BLaER1 (cell line): ENCODE results near the gene EHD4.

ENCODE experiments used
- H3K27ac ChIP-seq: shearing (Covaris generic); formaldehyde crosslinking; 2 replicates; pipeline ENCODE4 v1.8.1; 2022
- H3K27me3 ChIP-seq: shearing (Covaris generic); formaldehyde crosslinking; 2 replicates; pipeline ENCODE4 v1.8.1; 2022
- H3K36me3 ChIP-seq: shearing (Covaris generic); formaldehyde crosslinking; 2 replicates; pipeline ENCODE4 v1.8.1; 2022
- H3K4me1 ChIP-seq: shearing (Covaris generic); formaldehyde crosslinking; 2 replicates; pipeline ENCODE4 v1.8.1; 2022
- H3K4me2 ChIP-seq: shearing (Covaris generic); formaldehyde crosslinking; 2 replicates; pipeline ENCODE4 v1.8.1; 2022
- H3K4me3 ChIP-seq: shearing (Covaris generic); formaldehyde crosslinking; 2 replicates; pipeline ENCODE4 v1.8.1; 2022
- H3K9ac ChIP-seq: shearing (Covaris generic); formaldehyde crosslinking; 2 replicates; pipeline ENCODE4 v1.8.1; 2022
- H3K9me3 ChIP-seq: shearing (Covaris generic); formaldehyde crosslinking; 2 replicates; pipeline ENCODE4 v1.8.1; 2022
- H4K20me1 ChIP-seq: shearing (Covaris generic); formaldehyde crosslinking; 2 replicates; pipeline ENCODE4 v1.8.1; 2022
- Cebpa-rat ChIP-seq: shearing (Covaris generic); IDR thresholded peaks from 2 replicates; pipeline ENCODE4 v1.8.1; 2022

The EHD4 gene

DNA sequence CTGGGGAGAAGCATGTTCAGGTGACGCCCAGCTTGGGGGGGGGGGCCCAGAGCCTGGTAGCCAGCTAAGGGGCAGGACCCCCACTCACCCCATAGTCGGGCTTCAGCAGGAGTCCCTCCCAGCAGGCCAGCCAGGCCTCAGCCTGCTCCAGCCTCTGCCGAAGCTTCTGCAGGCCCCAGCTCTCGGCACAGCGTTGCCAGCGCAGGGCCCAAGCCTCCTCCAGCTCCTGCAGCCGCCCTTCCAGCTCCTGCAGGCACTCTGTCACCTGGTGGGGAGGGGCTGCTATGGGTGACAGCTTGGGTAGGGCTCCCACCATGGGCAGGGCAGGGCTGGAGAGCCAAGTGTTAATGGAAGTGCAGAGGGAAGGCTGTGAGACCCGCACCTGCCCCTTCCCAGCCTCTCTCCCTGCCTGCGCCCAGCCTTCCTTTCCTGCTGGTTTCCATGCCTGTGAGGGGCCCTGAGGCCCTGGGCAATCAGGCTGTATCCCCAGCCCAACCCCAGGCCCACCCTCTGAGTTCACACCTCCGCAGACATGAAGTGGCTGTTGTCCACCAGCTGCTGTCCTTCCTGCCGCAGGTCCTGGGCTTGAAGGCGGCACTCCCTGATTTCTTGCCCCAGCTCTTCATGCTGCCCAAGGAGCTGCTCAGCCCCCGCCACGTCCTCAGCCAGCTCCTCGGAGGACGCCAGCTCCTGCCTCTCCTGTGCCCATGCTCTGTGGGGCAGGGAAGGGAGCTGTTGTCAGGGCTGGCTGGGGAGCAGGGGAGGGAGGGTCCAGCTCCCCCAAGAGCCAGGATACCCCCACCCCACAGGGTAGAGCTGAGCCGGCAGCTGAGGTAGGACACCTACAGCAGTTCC is 119.4 kb downstream of the EHD4 start:
- peaks cover 6% of the 10 kb centered on the region; the same call in 1 of the 2 replicates for H4K20me1 ChIP-seq
- peaks cover 35% of the 10 kb centered on the region for H3K4me1 ChIP-seq
- no peak overlapping the region for H3K27ac ChIP-seq
- no peak overlapping the region for H3K4me2 ChIP-seq
- no peaks in the 10 kb centered on the region for H3K9me3 ChIP-seq
- TF ChIP-seq Cebpa-rat = no peak
- H3K27me3 ChIP-seq = peaks cover 8% of the 10 kb centered on the region
- H3K4me3 ChIP-seq = no peak overlapping the region
- peaks cover 14% of the 10 kb centered on the region for H3K36me3 ChIP-seq
- no peak overlapping the region for H3K9ac ChIP-seq

- H3K27me3 ChIP-seq = peaks cover 8% of the 10 kb centered on the region
- H4K20me1 ChIP-seq = peaks cover 6% of the 10 kb centered on the region; the same call in 1 of the 2 replicates
- H3K9me3 ChIP-seq = no peaks in the 10 kb centered on the region
- H3K4me1 ChIP-seq = peaks cover 35% of the 10 kb centered on the region
- H3K9ac ChIP-seq = no peak overlapping the region
- H3K36me3 ChIP-seq = peaks cover 25% of the 10 kb centered on the region
- H3K27ac ChIP-seq = no peak overlapping the region
- H3K4me3 ChIP-seq = no peak overlapping the region
- TF ChIP-seq Cebpa-rat = no peak
- H3K4me2 ChIP-seq = no peak overlapping the region
These were observed 120.5 kb downstream of the EHD4 start for GRCh38 chr15:41851755-41852370.

- H3K9ac ChIP-seq = no peak overlapping the region
- TF ChIP-seq Cebpa-rat = no peak
- peak overlapping the region; percentile 63 for H3K4me2 ChIP-seq
- no peaks in the 10 kb centered on the region for H3K9me3 ChIP-seq
- H3K36me3 ChIP-seq = peaks cover 32% of the 10 kb centered on the region
- H3K27ac ChIP-seq = no peak overlapping the region
- peaks cover 8% of the 10 kb centered on the region for H3K27me3 ChIP-seq
- H3K4me3 ChIP-seq = no peak overlapping the region
- H4K20me1 ChIP-seq = peaks cover 6% of the 10 kb centered on the region; the same call in 1 of the 2 replicates
- H3K4me1 ChIP-seq = peaks cover 30% of the 10 kb centered on the region
These were observed 121.2 kb downstream of the EHD4 start for GRCh38 chr15:41851167-41851523.

DNA sequence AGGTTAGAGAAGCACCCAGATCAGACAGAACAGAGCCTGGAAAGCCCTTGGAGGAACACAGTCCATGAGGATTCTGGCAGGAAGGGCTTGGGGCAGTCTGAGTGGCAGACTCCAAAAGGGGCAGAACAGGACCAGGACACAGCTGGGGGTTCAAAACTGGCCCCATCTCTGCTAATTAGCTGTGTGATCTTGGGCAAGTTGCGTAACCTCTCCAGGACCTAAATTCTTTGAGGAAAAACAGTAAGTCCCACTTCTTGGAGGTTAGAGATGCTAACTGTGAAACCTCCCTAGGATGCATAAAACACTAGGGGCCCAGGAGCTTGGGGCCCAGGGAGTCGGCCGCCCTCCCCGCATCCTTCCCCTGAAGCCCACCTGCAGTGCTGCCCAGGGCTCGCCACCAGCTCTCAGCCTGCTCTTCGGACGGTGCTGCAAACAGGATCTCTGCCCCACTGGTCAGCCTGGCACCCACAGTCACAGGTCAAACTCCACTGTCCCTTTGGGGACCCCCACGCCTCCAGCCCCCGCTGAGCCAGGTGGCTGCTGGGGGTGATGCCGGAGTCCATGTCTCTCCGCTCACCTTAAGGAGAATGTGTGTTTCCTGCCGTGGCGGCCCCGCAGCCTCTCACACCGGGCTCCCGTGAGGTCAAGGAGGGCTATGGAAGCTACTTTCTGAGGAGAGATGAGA is 121.7 kb downstream of the EHD4 start:
- peaks cover 25% of the 10 kb centered on the region for H3K4me1 ChIP-seq
- peak overlapping the region; percentile 63 for H3K4me2 ChIP-seq
- H3K9me3 ChIP-seq = no peaks in the 10 kb centered on the region
- no peak overlapping the region for H3K4me3 ChIP-seq
- H3K27ac ChIP-seq = no peak overlapping the region
- H4K20me1 ChIP-seq = peaks cover 6% of the 10 kb centered on the region; the same call in 1 of the 2 replicates
- TF ChIP-seq Cebpa-rat = peak; percentile 85
- H3K36me3 ChIP-seq = peaks cover 37% of the 10 kb centered on the region
- no peak overlapping the region for H3K9ac ChIP-seq
- H3K27me3 ChIP-seq = peaks cover 8% of the 10 kb centered on the region

GRCh38 chr15:41849861-41850260 is 122.5 kb downstream of the EHD4 start:
- H3K4me2 ChIP-seq = peak overlapping the region; percentile 63; the same call in 1 of the 2 replicates
- H3K36me3 ChIP-seq = peaks cover 45% of the 10 kb centered on the region
- H3K9me3 ChIP-seq = no peaks in the 10 kb centered on the region
- H4K20me1 ChIP-seq = peaks cover 6% of the 10 kb centered on the region; the same call in 1 of the 2 replicates
- TF ChIP-seq Cebpa-rat = no peak
- no peak overlapping the region for H3K27ac ChIP-seq
- peaks cover 8% of the 10 kb centered on the region for H3K27me3 ChIP-seq
- H3K4me1 ChIP-seq = peaks cover 17% of the 10 kb centered on the region
- H3K9ac ChIP-seq = no peak overlapping the region
- no peak overlapping the region for H3K4me3 ChIP-seq

GRCh38 chr15:41849204-41849603 is 123.2 kb downstream of the EHD4 start:
- Histone ChIP-seq H3K4me2 (no peak overlapping the region), H3K27ac (no peak overlapping the region), H3K9ac (no peak overlapping the region), H3K4me1 (peaks cover 14% of the 10 kb centered on the region), H3K4me3 (no peak overlapping the region), H3K9me3 (no peaks in the 10 kb centered on the region), H3K27me3 (peaks cover 8% of the 10 kb centered on the region), H4K20me1 (peaks cover 6% of the 10 kb centered on the region; the same call in 1 of the 2 replicates), H3K36me3 (peaks cover 52% of the 10 kb centered on the region)
- no peak for TF ChIP-seq Cebpa-rat

DNA sequence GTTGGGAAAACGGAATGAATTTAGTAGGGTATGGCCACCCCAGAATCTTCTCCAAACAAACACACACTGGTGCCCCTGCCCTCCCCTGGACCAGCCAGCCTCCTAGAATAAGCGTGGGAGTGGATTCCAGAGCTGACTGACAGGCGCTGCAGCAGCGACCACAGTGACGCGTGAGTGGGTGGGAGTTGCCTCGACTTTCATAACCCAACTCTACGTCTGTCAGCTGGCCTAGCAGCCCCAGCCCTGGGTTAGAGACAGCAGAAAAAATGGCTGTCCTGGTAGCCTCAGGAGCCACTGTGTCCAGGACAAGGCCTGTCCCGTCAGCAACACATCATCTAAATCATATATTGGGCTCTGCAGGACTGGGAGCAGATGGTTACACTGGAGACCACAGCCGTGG is 123.7 kb downstream of the EHD4 start:
- H3K9ac ChIP-seq = no peak overlapping the region
- no peak overlapping the region for H3K4me2 ChIP-seq
- H3K36me3 ChIP-seq = peaks cover 57% of the 10 kb centered on the region
- peaks cover 6% of the 10 kb centered on the region; the same call in 1 of the 2 replicates for H4K20me1 ChIP-seq
- no peak for TF ChIP-seq Cebpa-rat
- peaks cover 16% of the 10 kb centered on the region for H3K4me1 ChIP-seq
- H3K4me3 ChIP-seq = no peak overlapping the region
- H3K27ac ChIP-seq = no peak overlapping the region
- H3K9me3 ChIP-seq = no peaks in the 10 kb centered on the region
- peaks cover 8% of the 10 kb centered on the region for H3K27me3 ChIP-seq

GRCh38 chr15:41847981-41848380 is 124.4 kb downstream of the EHD4 start:
- Histone ChIP-seq H3K9me3 (no peaks in the 10 kb centered on the region), H3K4me3 (no peak overlapping the region), H3K4me1 (peaks cover 22% of the 10 kb centered on the region), H3K9ac (no peak overlapping the region), H4K20me1 (peaks cover 6% of the 10 kb centered on the region; the same call in 1 of the 2 replicates), H3K27ac (no peak overlapping the region), H3K36me3 (peaks cover 62% of the 10 kb centered on the region), H3K4me2 (no peak overlapping the region), H3K27me3 (peaks cover 8% of the 10 kb centered on the region)
- no peak for TF ChIP-seq Cebpa-rat

- H3K9me3 ChIP-seq = no peaks in the 10 kb centered on the region
- H3K4me2 ChIP-seq = no peak overlapping the region
- TF ChIP-seq Cebpa-rat = no peak
- H4K20me1 ChIP-seq = peaks cover 6% of the 10 kb centered on the region; the same call in 1 of the 2 replicates
- peaks cover 27% of the 10 kb centered on the region for H3K4me1 ChIP-seq
- no peak overlapping the region for H3K9ac ChIP-seq
- H3K27me3 ChIP-seq = peaks cover 8% of the 10 kb centered on the region
- H3K36me3 ChIP-seq = peaks cover 62% of the 10 kb centered on the region
- H3K4me3 ChIP-seq = no peak overlapping the region
- no peak overlapping the region for H3K27ac ChIP-seq
These were observed 125.2 kb downstream of the EHD4 start for GRCh38 chr15:41847206-41847605.
